ENCODE results near the gene GAS7.
A peak's percentile ranks its signal among the peaks of the same experiment; 100 is the strongest.
"Not testable (repeated sequence)": the region's sequence is repeated elsewhere in the genome, so short reads cannot be mapped to it uniquely, and the experiment has no call there.

GAS7 gene

GRCh38 chr17:9922012-9922848, 276.2 kb downstream of the GAS7 start:
- Histone ChIP-seq H3K27ac (no peak overlapping the region), H3K9me3 (ENCODE audit: severe bottlenecking) (no peaks in the 10 kb centered on the region), H3K27me3 (ENCODE audit: insufficient read depth, low read depth, severe bottlenecking) (no peaks in the 10 kb centered on the region), H3K36me3 (no peaks in the 10 kb centered on the region), H3K4me3 (ENCODE audit: low read depth, low read length) (no peak overlapping the region)
- DNase-seq: no peak
- no peak for TF ChIP-seq CTCF (IDR thresholded peaks at IDR 0.05; ENCODE audit: low read depth, low read length)

- not testable (repeated sequence) for DNase-seq, H3K27ac ChIP-seq
Measured at GRCh38 chr17:9921216-9921615, 277.2 kb downstream of the GAS7 start.

GRCh38 chr17:9918804-9919352, 279.5 kb downstream of the GAS7 start:
- no peak overlapping the region for H3K4me3 ChIP-seq (ENCODE audit: low read depth, low read length)
- TF ChIP-seq CTCF (IDR thresholded peaks at IDR 0.05; ENCODE audit: low read depth, low read length): no peak
- peak; percentile 96 for DNase-seq
- no peaks in the 10 kb centered on the region for H3K9me3 ChIP-seq (ENCODE audit: severe bottlenecking)
- H3K27me3 ChIP-seq (ENCODE audit: insufficient read depth, low read depth, severe bottlenecking): no peaks in the 10 kb centered on the region
- H3K27ac ChIP-seq: peak overlapping the region; percentile 100
- no peaks in the 10 kb centered on the region for H3K36me3 ChIP-seq

More at GRCh38 chr17:9921216-9921615, 277.2 kb downstream of the GAS7 start:
- H3K4me3 ChIP-seq (ENCODE audit: low read depth, low read length); H3K27me3 ChIP-seq (ENCODE audit: insufficient read depth, low read depth, severe bottlenecking); H3K36me3 ChIP-seq; H3K9me3 ChIP-seq (ENCODE audit: severe bottlenecking): not testable (repeated sequence)

- Histone ChIP-seq H3K4me3 (ENCODE audit: low read depth, low read length) (no peak overlapping the region), H3K9me3 (ENCODE audit: severe bottlenecking) (no peaks in the 10 kb centered on the region), H3K27me3 (ENCODE audit: insufficient read depth, low read depth, severe bottlenecking) (no peaks in the 10 kb centered on the region), H3K27ac (peak overlapping the region; percentile 100), H3K36me3 (no peaks in the 10 kb centered on the region)
- no peak for DNase-seq
- no peak for TF ChIP-seq CTCF (IDR thresholded peaks at IDR 0.05; ENCODE audit: low read depth, low read length)
Measured at GRCh38 chr17:9918352-9918751, 280.1 kb downstream of the GAS7 start.

- peak overlapping the region; percentile 100 for H3K27ac ChIP-seq
- no peak for TF ChIP-seq CTCF (IDR thresholded peaks at IDR 0.05; ENCODE audit: low read depth, low read length)
- H3K36me3 ChIP-seq: no peaks in the 10 kb centered on the region
- peak; percentile 38 for DNase-seq
- no peaks in the 10 kb centered on the region for H3K9me3 ChIP-seq (ENCODE audit: severe bottlenecking)
- H3K4me3 ChIP-seq (ENCODE audit: low read depth, low read length): no peak overlapping the region
- no peaks in the 10 kb centered on the region for H3K27me3 ChIP-seq (ENCODE audit: insufficient read depth, low read depth, severe bottlenecking)
Measured at GRCh38 chr17:9917801-9918200, 280.6 kb downstream of the GAS7 start.

- H3K27ac ChIP-seq: peak overlapping the region; percentile 100
- TF ChIP-seq CTCF (IDR thresholded peaks at IDR 0.05; ENCODE audit: low read depth, low read length): no peak
Measured at GRCh38 chr17:9917131-9917530, 281.3 kb downstream of the GAS7 start.

More at GRCh38 chr17:9917131-9917530, 281.3 kb downstream of the GAS7 start:
- DNase-seq: no peak
- H3K36me3 ChIP-seq: no peaks in the 10 kb centered on the region
- H3K9me3 ChIP-seq (ENCODE audit: severe bottlenecking): no peaks in the 10 kb centered on the region
- no peak overlapping the region for H3K4me3 ChIP-seq (ENCODE audit: low read depth, low read length)
- H3K27me3 ChIP-seq (ENCODE audit: insufficient read depth, low read depth, severe bottlenecking): no peaks in the 10 kb centered on the region
